DOHH2 (cell line): ENCODE measurements around the gene EPB41.

Experiments
- H3F3A ChIP-seq: fragments of 200-600 bp; sonication (generic), shearing (Covaris generic); 2 replicates; pipeline ENCODE4 v1.6.0; 2016; ENCODE audit warnings: antibody characterized with exemption, mild to moderate bottlenecking; ENCODE audit not compliant: control insufficient read depth, insufficient read depth
- H3K27ac ChIP-seq: fragments of 200-600 bp; sonication (generic); 2 replicates; pipeline ENCODE4 v1.5.1; 2014; ENCODE audit warnings: low read depth, mild to moderate bottlenecking, low read length, moderate library complexity
- H3K27me3 ChIP-seq: fragments of 200-600 bp; sonication (generic); 2 replicates; pipeline ENCODE4 v1.6.1; 2014; ENCODE audit warnings: mild to moderate bottlenecking, low read length, mixed read lengths; ENCODE audit not compliant: control insufficient read depth
- H3K36me3 ChIP-seq: fragments of 200-600 bp; sonication (generic); 2 replicates; pipeline ENCODE4 v1.6.1; 2014; ENCODE audit warnings: mild to moderate bottlenecking, low read length, moderate library complexity, mixed read lengths; ENCODE audit not compliant: control insufficient read depth
- H3K4me1 ChIP-seq: fragments of 200-600 bp; sonication (generic); 2 replicates; pipeline ENCODE4 v1.6.1; 2014; ENCODE audit warnings: mild to moderate bottlenecking, low read length, mixed read lengths; ENCODE audit not compliant: control insufficient read depth
- H3K4me2 ChIP-seq: fragments of 200-600 bp; sonication (generic); 2 replicates; pipeline ENCODE4 v1.6.0; 2014; ENCODE audit warnings: mild to moderate bottlenecking, low read length, moderate library complexity
- H3K4me3 ChIP-seq: fragments of 200-600 bp; sonication (generic); 2 replicates; pipeline ENCODE4 v1.5.1; 2014; ENCODE audit warnings: mild to moderate bottlenecking, low read length, mixed read lengths
- H3K79me2 ChIP-seq: fragments of 200-600 bp; sonication (generic); 2 replicates; pipeline ENCODE4 v1.6.1; 2014; ENCODE audit warnings: mild to moderate bottlenecking, low read length, mixed read lengths; ENCODE audit not compliant: control insufficient read depth
- H3K9me2 ChIP-seq: fragments of 200-600 bp; sonication (generic); replicated peaks from 2 replicates; pipeline ENCODE4 v1.6.1; 2014; ENCODE audit warnings: mild to moderate bottlenecking, low read length, mixed read lengths; ENCODE audit not compliant: control insufficient read depth
- H3K9me3 ChIP-seq: fragments of 200-600 bp; sonication (generic); 2 replicates; pipeline ENCODE4 v1.6.1; 2014; ENCODE audit warnings: antibody characterized with exemption, low read length, mixed read lengths; ENCODE audit not compliant: control insufficient read depth, insufficient read depth
- H4K20me1 ChIP-seq: fragments of 200-600 bp; sonication (generic); 2 replicates; pipeline ENCODE4 v1.6.0; 2014; ENCODE audit warnings: low read depth, mild to moderate bottlenecking, antibody characterized with exemption, low read length, moderate library complexity; ENCODE audit not compliant: control insufficient read depth, insufficient read depth
- EZH2phosphoT487 ChIP-seq: fragments of 200-600 bp; sonication (generic); IDR thresholded peaks from 2 replicates; pipeline ENCODE4 v1.6.1; 2017; ENCODE audit warnings: borderline replicate concordance, mild to moderate bottlenecking, antibody characterized with exemption, low read length, moderate library complexity, mixed read lengths
- TF ChIP-seq, protein P1 (sequence below): fragments of 200-600 bp; sonication (generic); IDR thresholded peaks from one replicate; pipeline ENCODE4 v1.5.1; 2014; ENCODE audit warnings: antibody characterized with exemption, mild to moderate bottlenecking, low read depth, low read length; ENCODE audit not compliant: poor library complexity, severe bottlenecking

EPB41 gene

GRCh38 chr1:29011775-29012174 lies 97.4 kb downstream of the EPB41 start:
- no peaks in the 10 kb centered on the region for H4K20me1 ChIP-seq
- no peak overlapping the region for H3K4me3 ChIP-seq
- H3F3A ChIP-seq, result peaks cover 3% of the 10 kb centered on the region; the same call in 1 of the 2 replicates
- H3K27ac ChIP-seq, result no peak overlapping the region
- H3K4me1 ChIP-seq, result no peaks in the 10 kb centered on the region
- H3K36me3 ChIP-seq, result no peaks in the 10 kb centered on the region
- no peaks in the 10 kb centered on the region for H3K27me3 ChIP-seq
- no peaks in the 10 kb centered on the region for H3K79me2 ChIP-seq
- H3K9me2 ChIP-seq, result no peaks in the 10 kb centered on the region
- TF ChIP-seq, protein P1, sequence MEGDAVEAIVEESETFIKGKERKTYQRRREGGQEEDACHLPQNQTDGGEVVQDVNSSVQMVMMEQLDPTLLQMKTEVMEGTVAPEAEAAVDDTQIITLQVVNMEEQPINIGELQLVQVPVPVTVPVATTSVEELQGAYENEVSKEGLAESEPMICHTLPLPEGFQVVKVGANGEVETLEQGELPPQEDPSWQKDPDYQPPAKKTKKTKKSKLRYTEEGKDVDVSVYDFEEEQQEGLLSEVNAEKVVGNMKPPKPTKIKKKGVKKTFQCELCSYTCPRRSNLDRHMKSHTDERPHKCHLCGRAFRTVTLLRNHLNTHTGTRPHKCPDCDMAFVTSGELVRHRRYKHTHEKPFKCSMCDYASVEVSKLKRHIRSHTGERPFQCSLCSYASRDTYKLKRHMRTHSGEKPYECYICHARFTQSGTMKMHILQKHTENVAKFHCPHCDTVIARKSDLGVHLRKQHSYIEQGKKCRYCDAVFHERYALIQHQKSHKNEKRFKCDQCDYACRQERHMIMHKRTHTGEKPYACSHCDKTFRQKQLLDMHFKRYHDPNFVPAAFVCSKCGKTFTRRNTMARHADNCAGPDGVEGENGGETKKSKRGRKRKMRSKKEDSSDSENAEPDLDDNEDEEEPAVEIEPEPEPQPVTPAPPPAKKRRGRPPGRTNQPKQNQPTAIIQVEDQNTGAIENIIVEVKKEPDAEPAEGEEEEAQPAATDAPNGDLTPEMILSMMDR, result no peak
- no peak overlapping the region for H3K4me2 ChIP-seq
- no peaks in the 10 kb centered on the region for H3K9me3 ChIP-seq

DNA sequence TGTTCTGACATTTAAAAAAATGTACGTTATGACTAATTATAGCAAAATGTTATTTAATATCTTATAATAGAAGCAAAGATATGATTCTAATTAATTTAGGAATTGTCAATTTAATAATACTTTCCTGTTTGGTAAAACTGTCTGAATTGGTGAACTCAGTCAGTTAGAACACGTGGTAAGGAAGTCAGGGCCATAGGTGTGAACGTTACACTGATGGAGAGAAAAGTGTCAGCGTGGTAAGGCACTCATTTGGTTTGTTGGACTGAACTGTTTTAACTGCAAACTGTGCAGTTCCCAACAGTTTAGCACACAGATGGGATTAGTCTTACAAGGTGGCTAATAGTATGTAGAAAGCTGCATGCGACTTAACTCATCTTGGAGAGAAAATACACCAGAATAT lies 102.9 kb downstream of the EPB41 start:
- H3K9me3 ChIP-seq, result no peaks in the 10 kb centered on the region
- H3K36me3 ChIP-seq, result peaks cover 7% of the 10 kb centered on the region; the same call in 1 of the 2 replicates
- no peaks in the 10 kb centered on the region for H3K27me3 ChIP-seq
- no peak overlapping the region for H3K4me3 ChIP-seq
- no peak overlapping the region for H3K27ac ChIP-seq
- no peaks in the 10 kb centered on the region for H3K79me2 ChIP-seq
- no peaks in the 10 kb centered on the region for H3K4me1 ChIP-seq
- no peaks in the 10 kb centered on the region for H4K20me1 ChIP-seq
- TF ChIP-seq EZH2phosphoT487, result no peak
- TF ChIP-seq, protein P1, result no peak
- H3F3A ChIP-seq, result peaks cover 3% of the 10 kb centered on the region; the same call in 1 of the 2 replicates
- H3K4me2 ChIP-seq, result no peak overlapping the region
- H3K9me2 ChIP-seq, result no peaks in the 10 kb centered on the region

DNA sequence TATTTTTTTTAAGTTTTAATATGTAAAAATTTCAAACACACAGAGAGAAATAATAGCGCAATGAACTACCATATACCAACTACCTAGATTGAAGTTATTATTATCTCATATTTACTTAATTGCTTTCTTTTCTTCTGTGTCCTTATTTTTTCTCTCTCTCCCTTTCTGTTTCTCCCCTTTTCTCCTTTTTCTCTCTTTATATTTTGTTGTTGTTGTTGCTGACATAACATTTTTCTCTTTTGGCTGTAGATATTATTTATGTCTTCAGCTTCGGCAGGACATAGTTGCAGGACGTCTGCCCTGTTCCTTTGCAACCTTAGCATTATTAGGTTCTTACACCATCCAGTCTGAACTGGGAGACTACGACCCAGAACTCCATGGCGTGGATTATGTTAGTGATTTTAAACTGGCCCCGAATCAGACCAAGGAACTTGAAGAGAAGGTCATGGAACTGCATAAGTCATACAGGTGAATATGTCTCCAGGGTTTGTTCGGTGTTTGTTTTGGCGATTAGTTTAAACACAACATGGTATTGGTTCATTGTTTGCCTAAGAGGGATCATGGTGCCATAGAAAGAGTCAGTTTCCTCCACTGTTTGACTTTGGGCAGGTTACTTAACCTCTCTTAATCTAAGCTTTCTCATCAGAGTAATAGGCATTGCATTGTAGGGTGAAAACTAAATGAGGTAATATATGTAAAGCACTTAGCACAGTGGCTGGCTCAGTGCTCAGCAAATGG lies 103.8 kb downstream of the EPB41 start:
- peaks cover 7% of the 10 kb centered on the region; the same call in 1 of the 2 replicates for H3K36me3 ChIP-seq
- TF ChIP-seq, protein P1, result no peak
- TF ChIP-seq EZH2phosphoT487, result no peak
- peaks cover 3% of the 10 kb centered on the region; the same call in 1 of the 2 replicates for H3F3A ChIP-seq
- H3K4me1 ChIP-seq, result no peaks in the 10 kb centered on the region
- no peak overlapping the region for H3K27ac ChIP-seq
- H3K4me2 ChIP-seq, result no peak overlapping the region
- H4K20me1 ChIP-seq, result no peaks in the 10 kb centered on the region
- no peak overlapping the region for H3K4me3 ChIP-seq
- H3K9me3 ChIP-seq, result no peaks in the 10 kb centered on the region
- no peaks in the 10 kb centered on the region for H3K27me3 ChIP-seq
- H3K9me2 ChIP-seq, result no peaks in the 10 kb centered on the region
- no peaks in the 10 kb centered on the region for H3K79me2 ChIP-seq
